Activated CD8-positive, alpha-beta T cell treated with anti-CD3 and anti-CD28 coated beads, Interleukin-2, amount 10 ng/mL, durations not matched to agents 7 days and 5 days (primary cell): ENCODE data around the gene CA12. TPM values are rescaled to one million over a fixed set of nuclear protein-coding genes. Genes with fewer than 3 reads are reported as not detected.

Source experiments
- total RNA-seq, 2 experiments: library from RNA; stranded (reverse); gene quantifications; one replicate each; pipeline ENCODE4 v1.2.3, GENCODE V29; 2021

Gene CA12
- total RNA-seq, 2 experiments from 2014 or later = not detected

Other genes starting within 250 kb of the CA12 start
- gene RPS27L, start 224.4 kb downstream of the CA12 start, total RNA-seq = 100 to 1,000 TPM; 235 to 238 TPM
- gene RAB8B, start 192.2 kb downstream of the CA12 start, total RNA-seq = 100 to 1,000 TPM; 112 to 113 TPM
- 10 to 100 TPM in 1 of 2 experiments, 1 to 10 TPM in 1; 9.1 to 10.1 TPM for gene APH1B, start 104.2 kb downstream of the CA12 start, total RNA-seq
- gene USP3, start 122.7 kb upstream of the CA12 start, total RNA-seq = 10 to 100 TPM; 48.3 to 49.1 TPM
- gene FBXL22, start 215.5 kb upstream of the CA12 start, total RNA-seq = 1 to 10 TPM in 1 of 2 experiments, under 1 TPM in 1; 0.66 to 1.4 TPM